Lung (tissue), 16 donors: ENCODE measurements around the gene GSC. TPM values are rescaled to one million over a fixed set of nuclear protein-coding genes. Genes with fewer than 3 reads are reported as not detected.

Experiments used
- ATAC-seq: fragments of 200-7000 bp; cut with Tn5 transposase; one replicate; pipeline ENCODE4 v1.9.1; 2020; ENCODE audit warnings: moderate number of reproducible peaks; ENCODE audit not compliant: insufficient read depth, low FRiP score
- DNase-seq, 3 donors: peaks; one replicate each; pipeline ENCODE4 v3.0.0-alpha.2; 2013 to 2017
- H3K27ac ChIP-seq, 2 donors: one replicate each; pipeline ENCODE4 v1.5.1; 2013; ENCODE audit warnings: mild to moderate bottlenecking in 2 of 2, moderate library complexity in 2 of 2, control low read depth in 1 of 2, inconsistent platforms in 1 of 2, low read depth in 1 of 2, low read length in 1 of 2
- H3K27me3 ChIP-seq, 3 donors: one replicate each; pipeline ENCODE4 v1.5.1; 2013; ENCODE audit warnings: low read length in 2 of 3; ENCODE audit not compliant: control insufficient read depth in 3 of 3, insufficient read depth in 3 of 3
- H3K36me3 ChIP-seq, 4 donors: one replicate each; pipeline ENCODE4 v1.5.1; 2013; ENCODE audit warnings: low read length in 4 of 4, mild to moderate bottlenecking in 1 of 4, moderate library complexity in 1 of 4; ENCODE audit not compliant: control insufficient read depth in 4 of 4, insufficient read depth in 4 of 4
- H3K4me1 ChIP-seq, 5 donors: one replicate each; pipeline ENCODE4 v1.5.1; 2013; ENCODE audit warnings: low read length in 5 of 5, mild to moderate bottlenecking in 2 of 5, moderate library complexity in 1 of 5; ENCODE audit not compliant: control insufficient read depth in 5 of 5, insufficient read depth in 5 of 5
- H3K4me3 ChIP-seq: one replicate; pipeline ENCODE4 v1.5.1; 2013; ENCODE audit warnings: mild to moderate bottlenecking, control low read depth, moderate library complexity
- H3K9ac ChIP-seq, 2 donors: one replicate each; pipeline ENCODE4 v1.5.1; 2013; ENCODE audit warnings: low read length in 2 of 2, control low read depth in 1 of 2; ENCODE audit not compliant: insufficient read depth in 1 of 2
- H3K9me3 ChIP-seq, 4 donors: one replicate each; pipeline ENCODE4 v1.5.1; 2013; ENCODE audit warnings: low read length in 3 of 4, mild to moderate bottlenecking in 1 of 4, moderate library complexity in 1 of 4; ENCODE audit not compliant: control insufficient read depth in 4 of 4, insufficient read depth in 3 of 4
- CTCF ChIP-seq: IDR thresholded peaks from 2 replicates; pipeline ENCODE4 v1.5.1; 2012; ENCODE audit warnings: mild to moderate bottlenecking; ENCODE audit errors: control extremely low read depth, extremely low read depth
- WGBS, 2 donors: extraction: QIAGEN DNeasy Blood & Tissue Kit; methylation state at CpG; one replicate each; pipeline ENCODE4 v1.1.7; 2013; 5-methylcytosine and 5-hydroxymethylcytosine counted together
- long read RNA-seq, 5 donors: transcript quantifications; one replicate each; lab custom pipeline, GENCODE V29; 2026
- polyA plus RNA-seq, 2 donors: library from polyadenylated mRNA; stranded (reverse); fragments of 200-250 nt; gene quantifications; one replicate each; pipeline ENCODE4 v1.2.1, GENCODE V29; 2013
- total RNA-seq, 2 donors: library from RNA; depleted of rRNA in 1 of 2; stranded (reverse); fragments of >200 nt in 1 of 2; gene quantifications; one replicate each; pipeline ENCODE4 v1.2.1, GENCODE V29; 2014 to 2021
- donor health status: control.
- donor health status: control.
- donor health status: Bipolar disorder and iron deficiency.
- donor health status: healthy.
- donor health status: DM: yes; HTN: yes; CAD: no.

Gene GSC
- total RNA-seq, result under 1 TPM in 1 of 2 donors, not detected in 1; 0.21 TPM
- under 1 TPM; 0.03 to 0.08 TPM for polyA plus RNA-seq
- long read RNA-seq, donor 1, result 0 reads
- long read RNA-seq, donor 2, result 0 reads
- long read RNA-seq, donor 3, result 0 reads
- long read RNA-seq, donor 4, result 0 reads
- long read RNA-seq, donor 5, result 0 reads

GRCh38 chr14:94769391-94770250 is at the start of gene GSC:
TSS of gene GSC (minus strand) at chr14:94770113. CDS start at chr14:94770015, 98 bp downstream.
- WGBS, 2 donors, result 1% methylated on average over 62 to 96 of the region's 96 CpGs
- peaks cover 0 to 21% (median 8%) of the 10 kb centered on the region in 5 donors for H3K4me1 ChIP-seq
- no peaks in the 10 kb centered on the region for H3K36me3 ChIP-seq
- TF ChIP-seq CTCF, result no peak
- peaks cover 0 to 6% (median 0%) of the 10 kb centered on the region in 4 donors for H3K9me3 ChIP-seq
- H3K27ac ChIP-seq, result no peak within 1 kb of the TSS
- DNase-seq (peak; percentile 70 to 77 (median 75)), ATAC-seq (peak; percentile 51)
- no peak within 1 kb of the TSS for H3K9ac ChIP-seq
- H3K27me3 ChIP-seq, result peaks cover 15 to 96% (median 88%) of the 10 kb centered on the region in 3 donors
- H3K4me3 ChIP-seq, result peak within 1 kb of the TSS; percentile 18

- ATAC-seq (no peak), DNase-seq (no peak)
- 58 to 61% methylated on average over 3 of the region's 3 CpGs for WGBS, 2 donors
- no peaks in the 10 kb centered on the region for H3K27me3 ChIP-seq
- no peaks in the 10 kb centered on the region for H3K36me3 ChIP-seq
- H3K4me1 ChIP-seq, result no peaks in the 10 kb centered on the region
- H3K9me3 ChIP-seq, result peaks cover 0 to 21% (median 2%) of the 10 kb centered on the region in 4 donors
- no peak overlapping the region for H3K4me3 ChIP-seq
- TF ChIP-seq CTCF, result no peak
- H3K27ac ChIP-seq, result no peak overlapping the region
- no peak overlapping the region for H3K9ac ChIP-seq
These were observed 49.6 kb upstream of the GSC start for GRCh38 chr14:94819531-94819930.

- WGBS, 2 donors, result 28 to 46% methylated on average over 6 of the region's 6 CpGs
- H3K9me3 ChIP-seq, result peaks cover 0 to 12% (median 2%) of the 10 kb centered on the region in 4 donors
- DNase-seq (no peak), ATAC-seq (no peak)
- no peak for TF ChIP-seq CTCF
- H3K27ac ChIP-seq, result no peak overlapping the region
- H3K36me3 ChIP-seq, result no peaks in the 10 kb centered on the region
- H3K4me3 ChIP-seq, result no peak overlapping the region
- H3K9ac ChIP-seq, result no peak overlapping the region
- no peaks in the 10 kb centered on the region for H3K4me1 ChIP-seq
- no peaks in the 10 kb centered on the region for H3K27me3 ChIP-seq
These were observed 46.2 kb upstream of the GSC start for GRCh38 chr14:94816113-94816512.
